Medulla oblongata (tissue), 1 donor: ENCODE data around the gene NINJ2.
"Not testable (repeated sequence)": the region's sequence is repeated elsewhere in the genome, so short reads cannot be mapped to it uniquely, and the experiment has no call there.

Experiments used
- DNase-seq: peaks from one replicate; pipeline ENCODE4 v3.0.0-alpha.2; 2015; ENCODE audit errors: extremely low spot score

NINJ2 gene

DNA sequence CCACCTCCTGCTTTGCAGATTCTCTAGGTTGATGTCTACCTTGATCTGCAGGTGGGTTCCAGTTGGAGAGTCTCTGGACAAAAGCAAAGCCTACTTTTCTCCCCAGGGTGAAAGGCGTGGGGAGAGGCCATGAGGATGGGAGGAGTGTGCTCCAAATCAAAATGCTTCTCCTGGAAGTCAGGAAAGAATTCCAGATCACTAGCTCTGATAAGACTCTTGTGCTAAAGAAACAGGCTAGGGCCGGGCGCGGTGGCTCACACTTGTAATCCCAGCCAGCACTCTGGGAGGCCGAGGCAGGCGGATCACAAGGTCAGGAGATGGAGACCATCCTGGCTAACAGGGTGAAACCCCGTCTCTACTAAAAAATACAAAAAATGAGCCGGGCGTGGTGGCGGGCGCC, 21.9 kb downstream of the NINJ2 start:
- not testable (repeated sequence) for DNase-seq

DNA sequence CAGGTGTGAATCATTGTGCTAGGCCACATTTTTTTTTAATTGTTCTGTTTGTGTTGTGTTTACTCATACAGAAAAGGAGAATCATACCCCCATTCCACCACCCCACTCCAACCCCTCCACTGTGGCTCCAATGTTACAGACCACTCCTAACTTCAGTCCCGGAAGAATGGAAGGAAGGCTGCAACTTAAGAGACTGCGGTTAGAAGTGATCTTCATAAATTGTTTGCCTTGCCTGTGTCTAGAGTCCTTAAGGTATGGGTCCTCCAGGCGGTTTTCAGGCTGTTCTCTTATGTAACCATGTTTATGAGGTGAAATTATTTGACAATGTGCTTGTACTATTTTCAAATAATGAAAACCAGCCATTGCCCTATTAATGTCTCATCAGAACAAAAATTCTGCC, 22.5 kb downstream of the NINJ2 start:
- DNase-seq: no peak

DNA sequence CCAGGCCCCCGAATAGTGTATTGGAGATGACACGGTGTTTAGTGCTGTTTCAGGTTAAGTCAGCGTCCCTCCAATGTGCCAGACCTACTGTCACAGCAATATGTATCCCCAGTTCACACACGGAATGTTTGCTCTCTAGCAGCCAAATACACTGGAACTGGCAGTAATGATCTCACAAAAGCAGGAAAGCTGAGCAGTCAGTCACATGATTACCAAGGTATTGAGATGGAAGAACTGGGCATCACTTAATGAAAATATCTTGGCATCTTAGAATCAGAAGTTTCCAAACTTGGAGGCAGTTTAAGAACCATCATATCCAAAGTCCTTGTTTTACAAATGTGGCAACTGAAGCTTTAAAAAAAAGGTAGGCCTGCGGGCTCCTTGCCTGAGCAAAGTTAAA, 23.3 kb downstream of the NINJ2 start:
- peak; percentile 71 for DNase-seq

DNA sequence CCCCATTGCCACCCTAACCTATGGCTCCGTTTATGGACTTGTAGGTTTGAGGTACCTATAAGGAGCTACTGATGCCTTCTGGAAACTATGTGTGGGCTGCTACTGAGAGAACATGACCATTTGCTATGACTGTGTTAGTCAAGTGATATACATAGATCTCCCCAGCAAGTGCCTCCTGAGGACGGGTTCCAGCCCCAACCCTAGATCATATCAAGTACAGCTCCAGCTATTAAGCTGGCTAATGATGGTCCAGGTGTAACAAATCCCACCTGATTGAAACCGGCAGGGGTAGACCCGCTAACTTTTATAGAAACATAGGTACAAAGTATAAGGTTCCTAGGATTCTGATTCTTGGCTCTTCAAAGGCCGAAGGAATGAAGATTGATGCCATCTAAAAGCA, 23.7 kb downstream of the NINJ2 start:
- DNase-seq: no peak

DNA sequence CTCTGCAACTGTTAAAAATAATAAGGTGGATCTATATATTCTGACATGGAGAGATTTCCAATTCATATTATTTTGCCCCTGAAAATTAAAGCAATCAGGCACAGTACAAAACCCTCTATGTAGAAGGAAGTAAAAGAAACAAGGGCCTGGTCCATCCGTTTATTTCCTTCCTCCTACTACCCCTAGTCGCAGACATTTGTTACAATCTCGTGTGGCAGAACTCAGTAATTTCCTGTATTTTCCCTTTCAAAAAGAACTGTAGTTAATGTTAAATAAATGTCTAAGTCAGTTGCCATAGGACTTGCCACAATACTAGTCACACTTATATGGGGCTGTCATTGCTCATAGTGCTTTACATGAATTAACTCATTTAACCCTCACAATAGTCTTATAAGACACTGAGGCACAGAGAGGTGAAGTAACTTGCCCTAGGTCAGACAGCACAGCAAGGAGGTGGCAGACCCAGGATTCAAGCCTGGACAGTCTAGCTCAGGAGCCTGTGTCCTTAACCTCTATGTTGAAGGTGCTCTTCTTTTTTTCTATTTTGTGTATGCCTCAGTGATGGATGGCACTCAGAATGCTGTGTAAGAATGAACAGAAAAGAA, 24.2 kb downstream of the NINJ2 start:
- peak; percentile 33 for DNase-seq

DNA sequence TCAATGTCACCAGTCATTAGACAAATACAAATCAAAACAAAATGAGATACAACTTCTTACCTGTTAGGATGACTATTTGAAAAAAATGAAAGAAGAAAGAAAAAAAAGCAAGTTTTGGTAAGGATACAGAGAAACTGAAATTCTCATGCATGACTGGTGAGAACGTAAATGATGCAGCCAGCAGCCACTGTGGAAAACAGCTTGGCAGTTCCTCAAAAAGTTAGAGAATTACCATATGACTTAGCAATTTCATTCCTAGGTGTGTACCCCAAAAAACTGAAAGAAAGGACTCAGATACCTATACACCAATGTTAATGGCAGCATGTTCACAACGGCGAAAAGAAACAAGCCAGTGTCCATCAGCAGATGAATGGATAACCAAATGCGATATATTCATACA, 26.6 kb downstream of the NINJ2 start:
- no peak for DNase-seq

DNA sequence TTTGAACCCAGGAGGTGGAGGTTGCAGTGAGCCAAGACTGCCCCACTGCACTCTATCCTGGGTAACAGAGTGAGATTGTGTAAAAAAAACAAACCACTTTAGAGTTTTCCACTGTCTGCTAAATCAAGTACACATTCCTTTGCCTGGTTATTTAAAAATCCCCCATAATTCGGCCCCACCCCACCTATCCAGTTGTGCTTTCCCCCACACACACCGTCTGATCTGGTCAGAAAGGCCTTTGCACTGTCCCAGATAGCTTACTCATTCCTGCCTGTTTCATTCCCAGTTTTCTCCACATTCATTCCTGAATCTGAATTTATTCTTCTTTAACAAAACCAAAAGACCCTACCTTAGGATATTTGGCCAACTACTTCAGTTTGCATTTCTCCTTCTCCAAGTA, 29.5 kb downstream of the NINJ2 start:
- DNase-seq: no peak

DNA sequence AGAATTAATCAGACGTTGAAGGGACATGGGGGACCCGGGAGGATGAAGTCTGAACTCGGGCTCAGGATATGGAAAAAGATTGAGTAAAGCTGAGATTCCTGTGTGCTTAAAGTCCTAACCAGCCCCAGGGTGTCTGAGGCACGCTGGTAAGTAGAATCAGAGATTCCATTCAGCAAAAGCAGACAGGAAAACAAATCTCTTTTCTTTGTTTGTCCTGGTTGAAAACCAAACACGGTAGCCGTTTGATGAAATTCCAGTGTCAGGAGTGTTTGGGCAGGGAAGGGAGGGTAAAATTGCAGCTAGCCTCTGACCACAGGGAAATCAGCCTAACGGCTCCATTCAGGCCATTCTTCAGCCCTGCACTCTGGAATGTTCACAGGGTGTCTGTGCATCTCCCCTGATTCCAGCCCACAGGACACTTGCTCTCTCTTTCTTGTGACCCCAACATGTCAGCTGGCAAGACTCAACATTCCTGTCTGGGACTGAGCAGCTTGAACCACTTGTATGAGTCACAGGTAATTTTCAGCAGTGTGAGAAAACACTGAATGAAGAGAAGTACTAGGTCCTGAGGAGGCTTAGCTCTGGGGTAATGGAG, 31.0 kb downstream of the NINJ2 start:
- DNase-seq: no peak

DNA sequence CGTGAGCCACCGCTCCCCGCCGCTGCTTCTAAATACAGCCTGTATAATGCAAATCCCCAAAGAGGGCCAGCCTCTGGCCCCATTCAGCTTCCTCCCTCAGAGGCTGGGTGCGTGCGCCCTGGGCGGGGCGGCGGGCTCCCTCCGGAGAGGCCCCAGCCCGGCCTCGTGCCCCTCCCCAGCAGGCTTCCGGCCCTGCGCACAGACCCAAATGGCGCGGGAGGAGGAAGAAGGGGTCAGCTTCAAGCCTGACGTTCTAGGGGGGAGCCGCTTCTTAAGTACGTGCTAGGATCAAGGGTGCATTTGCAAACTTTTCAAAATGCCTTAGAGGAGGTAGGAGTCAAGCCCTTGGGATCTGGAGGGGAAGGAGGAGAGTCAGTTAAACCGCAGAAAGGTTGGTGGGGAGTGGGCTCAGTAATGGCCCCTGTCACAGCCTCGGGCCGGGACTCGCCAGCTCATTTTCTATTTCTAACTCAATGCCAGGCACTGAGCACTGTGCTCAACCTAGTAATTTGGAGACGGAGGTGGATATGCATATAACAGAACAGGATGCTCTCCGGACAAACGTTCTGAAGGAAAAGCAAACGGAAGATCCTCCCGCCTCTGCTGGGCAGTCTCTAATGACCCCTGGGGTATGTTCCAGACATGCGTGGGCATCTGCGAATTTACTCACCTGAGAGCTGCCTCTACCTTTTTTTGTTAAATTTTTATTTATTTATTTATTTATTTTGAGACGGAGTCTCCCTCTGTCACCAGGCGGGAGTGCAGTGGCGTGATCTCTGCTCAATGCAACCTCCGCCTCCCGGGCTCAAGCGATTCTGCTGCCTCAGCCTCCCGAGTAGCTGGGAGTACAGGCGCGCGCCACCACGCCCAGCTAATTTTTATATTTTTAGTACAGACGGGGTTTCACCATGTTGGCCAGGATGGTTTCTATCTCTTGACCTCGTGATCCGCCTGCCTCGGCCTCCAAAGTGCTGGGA, 32.3 kb downstream of the NINJ2 start:
- DNase-seq: peak; percentile 42

DNA sequence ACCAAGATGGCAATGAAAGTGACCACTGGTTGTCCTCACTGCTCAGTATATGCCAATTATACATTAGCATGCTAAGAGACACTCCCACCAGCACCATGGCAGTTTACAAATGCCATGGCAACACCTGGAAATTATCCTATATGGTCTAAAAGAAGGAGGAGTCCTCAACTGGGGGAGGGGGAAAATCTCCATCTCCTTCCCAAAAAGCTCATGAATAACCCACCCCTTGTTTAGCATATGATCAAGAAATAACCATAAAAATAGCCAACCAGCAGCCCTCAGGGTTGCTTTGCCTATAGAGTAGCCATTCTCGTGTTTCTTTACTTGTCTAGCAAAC, 34.5 kb downstream of the NINJ2 start:
- not testable (repeated sequence) for DNase-seq

DNA sequence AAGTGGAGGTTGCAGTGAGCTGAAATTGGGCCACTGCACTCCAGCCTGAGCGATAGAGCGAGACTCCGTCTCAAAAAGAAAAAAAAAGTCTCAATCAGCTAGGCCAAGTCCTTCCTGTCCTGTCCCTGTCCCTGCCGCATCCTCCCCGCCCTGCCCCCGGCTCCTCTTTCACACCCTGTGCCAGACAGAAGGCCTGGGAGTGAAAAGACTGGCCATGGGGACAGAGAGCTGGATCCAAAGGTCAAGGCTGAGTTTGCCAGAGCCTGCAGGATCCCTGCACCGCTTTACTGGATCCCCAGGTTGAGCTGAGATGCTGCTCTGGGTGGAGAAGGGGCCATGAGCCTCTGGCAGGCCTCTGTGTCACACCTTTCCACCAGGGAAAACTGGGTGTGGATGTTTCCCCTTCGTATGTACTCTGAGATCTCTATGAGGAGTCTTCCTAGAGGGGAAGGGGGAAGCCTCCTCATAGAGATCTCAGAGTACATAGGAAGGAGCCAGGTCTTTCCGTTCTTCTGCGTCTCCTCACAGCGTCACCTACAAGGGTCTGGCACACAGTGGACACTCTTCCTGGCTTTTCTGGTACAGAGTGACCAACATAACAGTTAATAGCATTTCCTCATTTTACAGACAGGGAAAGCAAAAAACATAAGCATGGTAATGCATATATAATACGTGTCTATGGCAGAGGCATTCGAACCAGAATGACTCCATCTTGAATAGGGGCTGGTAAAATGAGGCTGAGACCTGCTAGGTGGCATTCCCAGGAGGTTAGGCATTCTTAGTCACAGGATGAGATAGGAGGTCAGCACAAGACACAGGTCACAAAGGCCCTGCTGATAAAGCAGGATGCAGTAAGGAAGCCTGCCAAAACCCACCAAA, 35.1 kb downstream of the NINJ2 start:
- no peak for DNase-seq

DNA sequence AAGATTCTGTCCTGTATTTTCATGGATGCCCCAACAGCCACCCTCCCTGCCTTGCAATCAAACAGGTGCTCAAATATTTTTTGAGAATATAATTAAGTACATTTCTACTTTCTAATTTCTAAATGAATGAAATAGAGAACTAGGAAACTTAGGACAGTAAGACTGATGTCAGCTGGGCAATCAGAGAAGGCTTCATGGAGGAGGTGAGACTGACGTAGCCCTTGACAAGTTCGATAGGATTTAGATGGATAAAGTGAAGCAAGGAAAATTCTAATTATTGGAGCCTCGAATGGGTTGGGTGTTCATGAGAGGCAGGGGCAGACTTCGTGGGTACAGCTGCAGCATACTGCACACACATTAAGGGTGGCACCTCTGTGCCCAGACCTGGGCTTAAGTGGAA, 36.0 kb downstream of the NINJ2 start:
- no peak for DNase-seq

DNA sequence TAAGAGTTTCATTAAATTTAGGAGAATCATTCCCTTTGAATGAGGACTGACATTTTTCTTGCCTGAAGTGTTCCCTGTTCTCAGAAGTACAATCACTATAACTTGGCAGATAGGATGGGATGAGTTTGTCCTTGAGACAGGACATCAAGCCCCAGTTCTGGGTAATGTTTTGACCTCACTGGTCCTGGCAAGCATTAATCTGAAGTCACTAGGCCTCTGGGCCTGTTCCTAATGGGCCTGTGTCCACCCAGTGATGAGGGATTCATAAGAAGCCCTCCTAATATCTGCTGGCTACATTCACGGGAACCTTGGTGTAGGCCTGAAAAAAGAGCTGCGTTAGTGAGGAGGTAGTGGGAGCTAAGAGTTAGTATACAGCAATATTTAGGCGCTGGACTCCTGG, 37.2 kb downstream of the NINJ2 start:
- no peak for DNase-seq

DNA sequence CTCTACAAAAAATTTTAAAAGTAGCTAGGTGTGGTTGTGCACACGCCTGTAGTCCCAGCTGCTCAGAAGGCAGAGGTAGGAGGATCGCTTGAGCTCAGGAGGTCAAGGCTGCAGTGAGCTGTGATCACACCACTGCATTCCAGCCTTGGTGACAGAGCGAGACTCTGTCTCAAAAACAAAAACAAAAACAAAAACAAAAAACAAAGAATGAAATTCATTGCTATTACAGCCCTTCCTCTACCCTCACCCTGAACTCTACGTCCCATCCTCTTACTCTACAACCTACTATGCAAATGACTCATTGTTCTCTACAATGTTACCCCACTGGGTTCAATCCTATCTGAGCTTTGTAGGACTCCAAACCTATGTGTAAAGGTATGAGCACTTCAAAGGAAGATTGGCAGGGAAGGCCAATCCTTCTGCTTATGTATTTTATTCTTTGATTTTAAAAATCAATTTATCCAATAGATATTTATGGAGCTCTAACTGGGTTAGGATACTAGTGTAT, 39.3 kb downstream of the NINJ2 start:
- no peak for DNase-seq

DNA sequence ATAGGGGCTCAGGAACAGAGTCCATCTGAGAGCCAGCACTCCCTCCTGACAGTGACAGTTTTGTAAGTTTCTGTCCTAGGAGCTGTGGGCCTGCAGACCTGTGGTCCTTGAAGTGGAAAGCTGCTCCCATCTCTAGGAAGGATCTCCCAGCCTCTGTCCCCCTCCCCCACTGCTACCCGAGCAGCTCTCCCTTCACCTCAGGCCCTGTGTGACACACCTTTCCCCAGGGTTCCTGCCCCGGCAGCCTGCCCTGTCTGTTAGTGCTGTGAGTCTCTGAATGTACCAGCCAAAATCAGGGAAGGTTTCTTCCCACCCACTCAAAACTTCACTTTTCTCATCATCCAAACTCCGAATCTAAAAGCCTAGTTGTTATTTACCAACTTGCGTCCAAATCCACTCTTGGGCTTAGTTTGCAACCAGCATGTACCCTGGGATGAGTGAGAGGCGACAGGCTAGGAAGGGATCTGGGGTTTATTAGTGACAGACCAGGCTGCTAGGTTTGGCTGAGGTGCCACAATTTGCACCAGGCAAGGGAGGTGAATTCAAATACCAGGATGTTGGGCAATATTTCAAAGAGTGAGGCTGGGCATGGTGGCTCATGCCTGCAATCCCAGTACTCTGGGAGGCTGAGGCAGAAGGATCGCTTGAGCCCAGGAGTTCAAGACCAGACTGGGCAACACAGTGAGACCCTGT, 39.9 kb downstream of the NINJ2 start:
- no peak for DNase-seq

DNA sequence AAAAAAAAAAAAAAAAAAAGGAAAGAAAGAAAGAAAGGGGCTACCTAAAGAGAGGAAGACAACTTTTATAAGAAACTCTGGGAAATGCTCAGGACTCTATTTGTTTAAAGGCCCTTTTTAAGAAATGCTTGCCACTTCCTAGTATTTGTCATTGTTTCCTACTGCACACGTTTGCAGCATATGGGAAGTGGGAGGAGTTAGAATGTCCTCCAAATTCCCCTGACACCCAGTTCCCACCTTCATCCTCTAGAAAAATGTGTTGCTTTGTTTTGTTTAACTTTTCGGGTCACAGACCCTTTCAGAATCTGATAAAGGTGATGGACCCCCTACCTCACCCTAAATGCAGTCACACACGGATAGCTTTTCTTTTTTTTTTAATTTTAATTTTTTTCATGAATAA, 40.8 kb downstream of the NINJ2 start:
- DNase-seq: no peak

DNA sequence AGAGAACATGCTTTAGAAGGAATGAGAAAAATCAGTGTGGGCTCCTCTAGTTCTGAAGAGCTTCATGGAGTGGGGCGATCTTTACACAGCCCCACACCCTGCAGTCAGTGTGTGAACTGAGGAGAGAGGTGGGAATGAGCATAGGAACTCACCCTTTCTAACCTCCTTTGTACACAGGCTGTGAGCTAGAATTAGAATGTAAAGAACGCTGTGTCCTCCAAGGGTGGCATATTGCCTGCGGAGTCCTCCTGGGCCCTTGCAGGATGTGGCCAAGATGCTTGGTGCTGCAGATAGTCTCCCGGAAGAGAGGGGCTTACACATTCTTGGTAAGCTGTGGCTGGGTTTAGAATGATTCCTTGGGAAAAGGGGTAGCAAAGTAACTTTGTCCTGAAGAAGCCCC, 43.9 kb downstream of the NINJ2 start:
- DNase-seq: no peak

DNA sequence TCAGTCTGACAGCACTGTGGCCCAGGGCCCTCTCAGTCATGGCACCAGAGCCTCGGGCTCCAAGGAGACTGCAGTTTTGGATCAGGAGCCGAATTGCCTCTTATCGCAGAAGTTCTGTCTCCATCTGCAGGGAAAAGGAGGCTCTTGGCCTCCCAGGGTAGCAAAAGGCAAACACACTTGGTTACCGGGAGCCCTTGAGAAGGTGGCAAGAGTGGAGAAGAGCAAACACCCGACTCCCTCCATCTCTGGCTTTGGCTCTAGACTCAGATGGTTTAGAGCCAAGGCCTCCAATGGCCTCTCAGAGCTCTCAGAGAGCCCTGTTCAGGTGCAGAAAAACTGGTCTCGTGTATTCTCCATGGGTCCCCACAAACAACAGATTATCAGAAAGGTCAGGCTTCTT, 44.6 kb downstream of the NINJ2 start:
- DNase-seq: no peak

DNA sequence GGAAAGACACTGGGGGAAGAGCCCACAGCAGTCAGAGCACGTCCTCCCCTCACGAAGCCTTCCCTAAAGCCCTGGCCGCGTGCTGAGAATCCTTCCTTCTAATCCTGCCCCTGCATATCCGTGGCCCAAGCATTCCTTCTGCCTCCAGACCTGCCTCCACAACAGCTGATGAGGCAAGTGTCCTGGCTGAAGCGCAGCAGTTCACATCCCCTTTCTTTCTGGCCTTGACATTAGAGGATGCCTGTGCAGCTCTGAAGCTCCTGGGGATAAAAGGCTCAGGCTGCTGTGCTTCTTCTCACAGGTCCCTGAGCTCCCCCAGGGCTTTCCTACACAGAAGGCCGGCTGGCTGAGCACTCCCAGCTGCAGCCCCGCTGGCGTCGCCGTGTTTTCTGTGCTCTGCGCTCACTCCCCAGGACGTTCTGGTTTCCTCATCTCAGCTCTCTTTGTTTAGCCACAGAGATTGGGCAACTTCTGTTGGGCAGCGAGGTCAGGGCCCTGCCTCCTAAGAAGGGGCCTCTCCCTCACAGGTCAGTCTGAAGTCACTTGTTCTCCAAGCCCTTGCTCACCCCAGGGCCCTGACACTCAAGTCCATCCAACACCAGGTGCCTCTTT, 45.8 kb downstream of the NINJ2 start:
- peak; percentile 71 for DNase-seq

DNA sequence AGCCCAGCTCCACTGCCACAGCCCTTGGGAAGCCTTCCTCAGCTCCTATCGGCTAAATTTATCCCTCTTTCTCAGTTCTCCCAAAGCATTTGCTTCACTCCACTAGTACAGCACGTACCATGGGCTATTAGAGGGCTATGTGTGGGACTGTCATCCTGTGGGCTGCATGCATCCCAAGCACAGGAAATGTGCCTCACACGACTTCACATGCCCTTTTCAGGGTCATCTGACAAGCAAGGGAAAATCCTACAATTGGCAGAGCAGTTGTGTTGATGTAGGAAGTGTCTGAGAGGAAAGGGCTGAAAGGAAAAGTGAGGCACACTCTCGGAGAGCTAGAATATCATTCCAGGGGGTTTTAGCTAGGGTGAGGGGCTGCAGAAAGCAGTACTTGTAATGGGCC, 47.6 kb downstream of the NINJ2 start:
- DNase-seq: no peak
